Left forelimb (tissue), 1 donor: Measurements from ENCODE around the gene CCR1.

Source experiments
- DNase-seq: peaks from one replicate; pipeline ENCODE4 v3.0.0-alpha.2; 2018; ENCODE audit warnings: low spot score

The CCR1 gene

DNA sequence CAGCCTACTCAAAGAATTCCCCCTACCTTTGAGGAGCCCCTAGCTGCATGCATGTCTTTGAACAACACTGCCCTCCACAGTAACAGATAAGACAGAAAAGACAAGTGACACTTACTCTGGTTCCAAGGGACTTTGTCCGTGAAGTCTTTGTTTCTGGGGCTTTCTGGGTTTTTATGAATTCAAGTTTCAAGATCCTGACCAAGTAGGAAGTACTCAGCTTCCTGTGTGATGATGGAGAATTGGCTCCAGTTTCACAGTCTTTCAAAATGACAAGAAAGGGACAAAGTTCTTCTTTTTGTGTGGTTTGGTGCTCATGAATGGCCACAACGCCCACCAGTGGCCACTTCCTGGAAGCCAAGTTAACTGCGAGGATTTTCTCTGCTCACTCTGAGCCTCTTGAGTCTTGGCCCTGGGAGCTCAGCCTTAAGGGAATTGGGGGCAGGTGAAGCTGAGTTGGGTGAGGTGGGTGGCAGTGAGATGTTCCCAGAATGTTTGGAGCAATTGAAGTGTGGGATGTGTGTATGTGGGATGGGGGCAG is at the start of gene CCR1:
CCR1 (minus strand) TSS at position 147 of the 538 bp plus-strand sequence. CDS start 4,000 bp downstream, outside the sequence.
- DNase-seq: no peak

DNA sequence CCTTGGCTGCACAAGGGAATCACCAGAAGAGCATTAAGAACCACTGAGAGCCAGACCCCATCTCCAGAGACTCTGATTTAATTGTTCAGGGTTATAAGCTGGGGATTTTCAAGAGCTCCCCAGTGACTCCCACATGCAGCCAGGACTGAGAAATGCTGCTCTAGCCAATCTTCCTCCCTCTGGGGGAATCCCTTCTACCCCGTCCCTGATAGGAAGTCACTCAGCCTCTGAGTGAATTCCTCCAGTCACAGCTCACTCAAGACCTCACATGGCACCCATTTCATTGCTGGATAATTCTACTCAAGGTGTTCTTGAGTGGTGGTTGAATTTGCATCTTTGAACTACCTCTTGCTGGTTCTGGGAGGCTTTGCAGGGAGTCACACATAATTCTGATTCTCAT is 44.9 kb upstream of the CCR1 start:
- DNase-seq: no peak

- DNase-seq: no peak
These were observed 37.0 kb upstream of the CCR1 start for GRCh38 chr3:46245146-46245545.

DNA sequence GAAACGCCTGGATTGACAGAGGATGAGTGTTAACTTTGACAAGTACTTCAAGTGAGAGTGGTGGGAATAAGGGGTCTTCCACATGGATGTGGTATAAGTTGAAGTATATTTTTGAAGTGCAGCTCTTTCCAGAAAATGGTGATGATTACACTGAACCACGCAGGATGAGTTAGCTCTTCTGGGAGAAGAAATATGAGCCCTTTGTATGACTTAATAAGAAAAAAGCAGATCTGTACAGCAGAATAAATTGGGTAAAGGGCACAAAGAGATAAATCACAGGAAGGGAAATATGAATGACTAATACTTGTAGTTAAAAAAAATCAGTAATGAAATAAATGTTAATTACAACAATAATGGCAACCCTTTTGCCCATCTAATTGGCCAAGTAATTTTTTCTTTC is 35.4 kb upstream of the CCR1 start:
- DNase-seq: no peak

- no peak for DNase-seq
These were observed 34.0 kb upstream of the CCR1 start, which contains the start of gene CCR3 for GRCh38 chr3:46242120-46242519. CCR3 (plus strand) TSS chr3:46242460; CDS start chr3:46265159, 22,699 bp downstream.

DNA sequence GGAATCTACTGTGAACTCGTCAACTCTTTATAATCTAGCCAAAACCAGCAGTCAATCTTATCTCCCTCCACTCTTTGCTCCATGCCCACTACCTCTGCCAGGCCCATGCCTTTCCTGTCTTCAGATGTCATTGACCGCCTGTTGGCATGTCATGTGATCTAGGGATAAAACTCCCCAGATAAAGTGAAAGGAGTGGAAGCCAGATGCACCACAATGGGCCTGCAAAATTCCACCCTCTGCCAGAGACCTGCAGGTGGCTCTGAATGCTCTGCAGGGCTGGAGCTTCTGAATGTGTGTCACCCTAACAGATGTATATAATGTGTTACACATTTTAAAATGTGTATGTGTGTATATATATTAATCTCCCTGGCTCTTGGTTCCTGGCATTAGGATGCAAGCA is 31.8 kb upstream of the CCR1 start:
- DNase-seq: no peak

GRCh38 chr3:46239301-46239938 is 31.3 kb upstream of the CCR1 start:
- no peak for DNase-seq

DNA sequence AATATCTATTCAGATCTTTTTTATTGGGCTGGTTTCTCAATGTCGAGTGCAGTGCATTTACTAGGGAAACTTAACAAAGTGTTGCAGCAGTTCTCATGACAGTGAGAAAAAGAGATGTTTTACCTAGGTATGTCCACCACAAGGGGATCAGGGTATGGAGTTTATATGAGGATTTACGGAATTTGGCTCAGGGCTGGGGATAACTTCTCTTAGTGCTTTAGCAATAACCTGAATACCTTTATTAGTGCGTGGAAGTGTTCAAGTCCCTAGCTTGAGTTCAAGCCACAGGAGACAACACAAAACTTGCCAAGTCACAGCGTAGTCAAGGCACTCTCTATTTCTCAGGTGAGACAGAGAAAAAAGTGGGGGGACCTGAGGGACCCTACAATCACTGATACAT is 30.3 kb upstream of the CCR1 start:
- DNase-seq: no peak

- no peak for DNase-seq
These were observed 28.4 kb upstream of the CCR1 start for GRCh38 chr3:46236294-46237054.

DNA sequence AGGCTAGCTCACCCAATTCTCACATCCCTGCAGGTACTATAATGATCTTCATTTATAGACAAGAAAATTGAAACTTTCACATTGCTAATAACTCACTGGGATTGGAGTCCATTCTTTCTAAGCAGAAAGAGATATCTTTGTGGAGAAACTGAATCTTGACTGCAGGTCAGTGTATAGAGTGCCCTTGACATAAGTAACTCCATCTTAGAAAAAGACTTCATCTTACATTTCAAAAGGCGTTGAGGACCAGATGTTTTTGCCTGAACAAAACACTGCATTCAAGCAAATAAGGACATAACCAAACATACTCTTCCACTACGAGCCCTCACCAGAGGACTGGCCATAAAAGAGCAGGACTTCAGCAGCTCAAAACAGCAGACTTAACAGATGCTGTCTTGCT is 27.3 kb upstream of the CCR1 start:
- DNase-seq: no peak

DNA sequence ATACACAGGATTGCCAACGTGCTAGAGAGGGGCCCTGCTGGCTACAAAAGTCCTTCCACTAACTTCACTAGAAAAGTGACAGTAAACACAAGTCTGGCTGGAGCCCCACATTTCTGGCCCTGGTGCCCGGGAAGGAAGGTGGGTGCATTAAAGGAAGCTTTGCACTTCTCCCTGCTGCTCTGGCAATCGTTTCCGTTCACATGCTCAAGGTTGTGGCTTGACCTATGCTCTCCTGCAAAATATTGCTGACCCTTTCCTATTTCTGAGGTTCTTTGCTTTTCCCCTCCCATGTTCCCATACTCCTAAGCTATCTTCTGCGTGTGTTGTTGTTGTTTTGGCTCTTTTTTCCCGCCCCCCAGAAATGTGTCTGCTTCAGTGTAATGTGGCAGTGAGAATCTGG is 25.1 kb upstream of the CCR1 start:
- no peak for DNase-seq

DNA sequence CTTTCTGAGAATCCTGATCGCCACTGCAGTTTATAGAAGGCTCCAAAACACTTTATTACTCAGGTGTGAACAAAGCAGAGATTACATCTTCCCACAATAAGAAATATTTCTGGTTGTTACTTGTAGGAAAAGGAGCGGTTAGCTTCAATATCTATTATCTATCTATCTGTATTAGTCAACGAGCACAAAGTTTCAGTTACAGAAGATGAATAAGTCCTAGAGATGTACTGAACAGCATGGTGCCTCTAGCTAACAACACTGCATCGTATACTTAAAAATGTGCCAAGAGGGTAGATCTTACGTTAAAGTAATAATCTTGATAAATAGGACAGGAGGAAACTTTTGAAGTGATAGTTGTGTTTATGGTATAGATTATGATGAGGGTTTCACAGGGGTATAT is 23.2 kb upstream of the CCR1 start:
- DNase-seq: no peak

DNA sequence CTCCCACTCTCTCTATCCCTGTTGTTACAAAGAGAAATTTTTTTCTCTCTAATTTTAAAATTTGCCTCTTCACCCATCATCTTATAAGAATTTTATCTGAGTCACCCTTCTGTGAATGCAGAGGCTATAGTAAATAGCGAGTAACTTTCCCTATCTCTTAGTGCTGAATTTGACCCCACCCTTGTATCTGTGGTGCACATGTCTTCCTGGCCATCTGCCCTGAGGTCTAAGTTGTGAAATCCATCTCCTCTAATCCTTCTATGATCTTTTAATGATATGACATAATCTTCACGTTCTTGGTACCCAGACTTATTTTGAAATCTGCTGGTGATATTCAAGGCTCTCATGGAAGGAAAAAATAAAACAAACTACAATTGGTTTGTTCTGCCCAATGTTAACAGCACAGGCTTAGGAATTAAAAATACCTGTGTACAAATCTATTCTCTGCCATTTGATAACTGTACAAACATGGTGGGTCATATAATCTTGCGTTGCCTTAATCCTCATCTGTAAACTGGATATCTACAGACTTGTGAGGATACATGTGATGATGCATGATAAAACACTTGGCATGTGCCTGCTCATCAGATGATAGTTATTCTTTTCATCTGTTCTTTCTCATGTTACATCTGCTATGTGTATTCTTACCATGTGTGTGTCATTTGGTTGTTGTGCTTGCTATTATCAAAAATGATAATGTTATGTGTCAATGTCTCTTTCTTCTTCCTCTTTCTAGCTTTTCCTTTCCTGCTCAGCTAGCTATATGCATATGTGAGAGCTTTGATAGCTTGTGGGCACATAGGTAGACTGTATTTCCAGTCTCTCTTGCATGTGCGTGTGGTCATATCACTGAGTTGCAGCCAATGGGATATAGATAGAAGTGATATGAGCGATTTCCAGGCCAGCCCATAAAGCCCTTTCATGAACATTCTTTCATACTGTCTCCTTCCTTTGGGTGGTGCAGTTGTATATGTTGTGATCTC is 20.4 kb upstream of the CCR1 start:
- no peak for DNase-seq

DNA sequence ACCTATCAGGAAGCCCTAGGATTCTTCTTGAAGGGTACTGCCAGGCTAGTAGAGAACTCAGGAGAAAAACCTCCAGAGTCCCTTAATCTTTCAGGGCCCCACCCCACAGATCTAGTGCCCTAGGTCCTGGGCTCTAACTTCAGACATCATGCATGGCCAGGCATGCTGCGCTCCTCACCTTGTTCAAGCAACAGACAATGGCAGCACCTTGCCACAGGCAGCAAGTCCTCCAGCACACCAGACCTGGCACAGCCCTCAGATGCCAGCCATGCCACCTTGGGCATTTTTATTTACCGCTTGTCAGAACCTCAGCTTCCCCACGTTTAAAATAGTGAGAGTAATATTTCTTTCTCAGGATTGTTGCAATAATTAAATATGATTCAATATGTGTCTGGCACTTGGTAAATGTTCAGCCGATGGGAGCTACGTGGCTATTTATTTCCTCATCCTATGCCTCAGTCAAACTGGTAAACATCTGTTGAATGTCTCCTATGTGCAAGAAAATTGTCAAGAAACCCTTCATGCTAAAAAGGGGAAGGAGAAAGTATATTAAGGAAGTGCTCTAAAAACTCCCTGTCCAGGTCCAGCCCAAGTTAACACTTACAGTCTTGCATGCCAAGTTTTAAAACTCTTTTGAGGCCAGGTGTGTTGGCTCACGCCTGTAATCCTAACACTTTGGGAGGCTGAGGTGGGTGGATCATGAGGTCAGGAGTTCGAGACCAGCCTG is 14.5 kb upstream of the CCR1 start:
- DNase-seq: no peak

- DNase-seq: no peak
These were observed 13.8 kb upstream of the CCR1 start for GRCh38 chr3:46221938-46222337.

GRCh38 chr3:46221391-46221790 is 13.3 kb upstream of the CCR1 start:
- DNase-seq: no peak

- DNase-seq: no peak
These were observed 10.1 kb upstream of the CCR1 start for GRCh38 chr3:46218196-46218709.

DNA sequence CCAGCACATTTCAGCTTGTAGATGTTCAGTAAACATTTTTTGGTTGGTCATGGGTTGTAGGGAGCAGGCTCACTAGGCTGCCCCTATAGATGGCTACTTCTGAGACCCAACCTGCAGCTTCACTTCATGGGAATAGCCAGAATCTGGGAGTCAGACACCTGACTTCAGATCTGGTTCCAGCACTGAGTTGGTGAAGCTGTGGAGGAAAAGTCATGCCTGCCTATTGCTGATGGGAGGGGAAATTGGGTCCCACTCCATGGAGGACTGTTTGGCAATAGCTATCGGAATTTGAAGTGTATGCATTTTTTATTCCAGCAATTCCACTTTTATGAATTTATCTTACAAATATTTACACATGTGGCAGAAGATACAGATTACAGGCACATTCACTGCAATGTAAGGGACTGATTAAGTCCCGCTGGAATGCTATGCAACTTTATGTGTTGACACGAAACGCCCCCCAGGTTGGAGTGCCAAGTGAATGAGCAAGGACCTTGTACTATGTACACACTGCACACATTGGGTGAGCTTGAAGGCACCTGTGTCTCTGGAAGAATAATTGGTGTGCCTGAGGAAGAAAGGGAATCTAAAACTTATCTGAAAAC is 7.8 kb upstream of the CCR1 start:
- no peak for DNase-seq

DNA sequence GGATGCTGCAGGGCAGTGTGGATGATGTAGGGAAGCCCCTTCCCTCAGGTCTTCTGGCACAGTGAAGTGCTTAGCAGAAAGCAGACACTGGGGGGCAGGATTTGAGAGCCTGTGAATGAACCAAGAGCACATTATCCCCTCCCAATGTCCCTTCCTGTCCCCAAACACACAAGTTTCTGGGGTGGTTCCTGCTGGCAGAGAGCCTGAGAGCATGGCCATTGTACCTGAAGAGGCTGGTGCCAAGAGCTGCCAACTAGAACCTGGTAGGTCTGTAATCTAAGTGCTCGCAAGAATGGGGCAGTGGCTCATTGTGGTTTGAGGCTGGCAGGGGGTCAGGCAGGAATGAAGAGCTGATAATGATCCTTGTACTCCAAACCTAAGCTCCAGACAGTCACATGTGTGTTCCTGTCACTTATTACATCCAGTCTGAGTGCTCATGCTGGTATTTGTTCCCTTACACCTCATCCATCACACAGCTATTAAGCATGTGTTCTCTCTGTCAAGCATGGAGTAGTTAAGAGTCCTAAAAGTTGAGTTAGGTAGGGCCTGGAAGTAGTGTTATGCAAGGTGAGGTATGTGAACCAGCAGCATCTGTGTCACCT is 6.7 kb upstream of the CCR1 start:
- no peak for DNase-seq

DNA sequence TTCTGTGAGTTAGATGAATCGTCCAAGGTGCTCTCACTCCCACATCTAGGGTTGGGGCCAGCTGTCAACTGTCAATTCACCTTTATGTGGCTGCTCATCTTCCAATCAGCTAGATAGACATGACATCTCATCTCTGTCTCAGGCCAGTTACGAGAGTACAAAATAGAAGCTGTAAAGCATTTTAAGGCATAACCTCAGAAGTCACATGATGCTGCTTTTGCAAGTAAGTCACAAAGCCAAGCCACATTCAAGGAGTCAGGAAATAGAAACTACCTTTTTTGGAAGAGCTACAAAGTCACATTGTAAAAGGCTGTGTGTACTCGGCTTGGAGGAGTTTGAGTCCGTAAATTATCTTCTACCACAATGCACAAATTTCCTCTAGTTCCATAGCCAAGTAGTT is 5.1 kb upstream of the CCR1 start:
- no peak for DNase-seq
